CD4-positive, alpha-beta T cell (primary cell): ENCODE measurements around the gene RCAN3. TPM values are rescaled to one million over a fixed set of nuclear protein-coding genes. Genes with fewer than 3 reads are reported as not detected.
A peak's percentile ranks its signal among the peaks of the same experiment; 100 is the strongest.
"Not testable (repeated sequence)": the region's sequence is repeated elsewhere in the genome, so short reads cannot be mapped to it uniquely, and the experiment has no call there.

ENCODE experiments used
- ATAC-seq: fragments of 200-7000 bp; cut with Tn5 transposase; one replicate; pipeline ENCODE4 v1.10.0; 2022; ENCODE audit warnings: mild to moderate bottlenecking; ENCODE audit not compliant: poor library complexity
- CTCF ChIA-PET: fragments of 350-600 bp; sonication (Branson Sonifier 250); formaldehyde crosslinking; loops from one replicate; lab custom pipeline; 2021; ENCODE audit warnings: antibody characterized with exemption, inconsistent platforms; lab: Charles Lee
- POLR2A ChIA-PET: fragments of 350-600 bp; sonication (Branson Sonifier 250); formaldehyde crosslinking; loops from one replicate; lab custom pipeline; 2021; ENCODE audit warnings: antibody characterized with exemption, inconsistent platforms; lab: Charles Lee
- DNase-seq, 14 experiments: peaks; one replicate each; pipeline ENCODE4 v3.0.0-alpha.2; 2013 to 2020; ENCODE audit warnings: mixed read lengths in 2 of 14
- H3K27ac ChIP-seq, 2 donors: one replicate each; pipeline versions ENCODE4 v1.5.1 to v1.7.0; 2013; ENCODE audit warnings: low read length in 2 of 2, low read depth in 1 of 2, mild to moderate bottlenecking in 1 of 2
- H3K27me3 ChIP-seq, 2 experiments: 1 replicate in 1 of 2; 2 replicates in 1 of 2; pipeline versions ENCODE4 v1.6.1 to v1.7.0; 2013; ENCODE audit warnings: low read length in 2 of 2, control low read depth in 1 of 2, mild to moderate bottlenecking in 1 of 2, moderate library complexity in 1 of 2; ENCODE audit not compliant: insufficient read depth in 2 of 2, control insufficient read depth in 1 of 2
- H3K36me3 ChIP-seq: one replicate; pipeline ENCODE4 v1.6.1; 2013; ENCODE audit warnings: low read length, control low read depth; ENCODE audit not compliant: insufficient read depth
- H3K4me1 ChIP-seq: one replicate; pipeline ENCODE4 v1.6.1; 2013; ENCODE audit warnings: low read length, control low read depth; ENCODE audit not compliant: insufficient read depth
- H3K4me3 ChIP-seq: one replicate; pipeline ENCODE4 v1.5.1; 2013; ENCODE audit warnings: mild to moderate bottlenecking, low read length, moderate library complexity
- H3K9me3 ChIP-seq, 2 experiments: 1 replicate in 1 of 2; 2 replicates in 1 of 2; pipeline versions ENCODE4 v1.6.1 to v1.7.0; 2013; ENCODE audit warnings: low read length in 2 of 2, mild to moderate bottlenecking in 2 of 2, control low read depth in 1 of 2, moderate library complexity in 1 of 2; ENCODE audit not compliant: control insufficient read depth in 1 of 2, insufficient read depth in 1 of 2
- H3K27ac Mint-ChIP-seq: one replicate; pipeline ENCODE4 v1.8.0; 2020; ENCODE audit warnings: mixed read lengths
- H3K27me3 Mint-ChIP-seq: one replicate; pipeline ENCODE4 v1.8.0; 2021; ENCODE audit warnings: mixed read lengths
- H3K36me3 Mint-ChIP-seq: one replicate; pipeline ENCODE4 v1.8.0; 2021; ENCODE audit warnings: low read depth, mixed read lengths
- H3K4me1 Mint-ChIP-seq: one replicate; pipeline ENCODE4 v1.8.0; 2021; ENCODE audit warnings: low read depth, mixed read lengths
- H3K4me3 Mint-ChIP-seq: one replicate; pipeline ENCODE4 v1.8.0; 2020; ENCODE audit warnings: mild to moderate bottlenecking, mixed read lengths
- H3K9me3 Mint-ChIP-seq: one replicate; pipeline ENCODE4 v1.8.0; 2020; ENCODE audit warnings: mixed read lengths
- intact Hi-C, 2 experiments: fragments of 100-400 bp; cut with DNase I in 1 of 2; cut with micrococcal nuclease in 1 of 2; formaldehyde crosslinking; loops; one replicate each; pipeline versions ENCODE4 v1.15.1 to v1.9.0; 2023 to 2025; cut with DNase I, micrococcal nuclease
- total RNA-seq, 174 experiments: library from RNA in 2 of 174; stranded (reverse) in 2 of 174; gene quantifications; one replicate each; pipeline ENCODE4 v1.2.3 and lab custom pipeline; 2021 to 2026
- TF ChIP-seq, protein P1 (sequence below): fragments of 200-600 bp; IDR thresholded peaks from one replicate; pipeline ENCODE4 v1.8.0; 2022; ENCODE audit warnings: antibody characterized with exemption, mild to moderate bottlenecking

Gene RCAN3
- total RNA-seq, 2 experiments from 2014 or later = 185 to 191 TPM

DNA sequence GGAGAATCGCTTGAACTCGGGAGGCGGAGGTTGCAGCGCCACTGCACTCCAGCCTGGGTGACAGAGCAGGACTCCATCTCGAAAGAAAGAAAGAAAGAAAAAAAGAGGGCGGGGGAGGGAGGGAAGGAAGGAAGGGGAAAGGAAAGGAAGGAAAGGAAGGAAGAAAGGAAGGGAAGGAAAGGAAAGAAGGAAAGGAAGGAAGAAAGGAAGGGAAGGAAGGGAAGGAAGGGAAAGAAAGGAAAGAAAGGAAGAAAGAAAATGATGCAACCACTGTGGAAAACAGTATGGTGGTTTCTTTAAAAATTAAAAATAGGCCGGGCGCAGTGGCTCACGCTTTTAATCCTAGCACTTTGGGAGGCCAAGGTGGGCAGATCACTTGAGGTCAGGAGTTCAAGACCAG, 15.2 kb upstream of the RCAN3 start:
- Mint-ChIP-seq H3K36me3 (peaks cover 8% of the 10 kb centered on the region), H3K4me1 (peaks cover 76% of the 10 kb centered on the region), H3K27me3 (no peaks in the 10 kb centered on the region), H3K9me3 (peaks cover 2% of the 10 kb centered on the region), H3K4me3 (no peak overlapping the region), H3K27ac (peak overlapping the region; percentile 98)
- Histone ChIP-seq H3K9me3 (peaks cover 0 to 8% of the 10 kb centered on the region in 2 experiments), H3K4me1 (peaks cover 69% of the 10 kb centered on the region), H3K36me3 (peaks cover 7% of the 10 kb centered on the region), H3K27me3 (no peaks in the 10 kb centered on the region), H3K27ac (peak overlapping the region in 1 of 2 donors; percentile 68), H3K4me3 (no peak overlapping the region)
- TF ChIP-seq, protein P1, sequence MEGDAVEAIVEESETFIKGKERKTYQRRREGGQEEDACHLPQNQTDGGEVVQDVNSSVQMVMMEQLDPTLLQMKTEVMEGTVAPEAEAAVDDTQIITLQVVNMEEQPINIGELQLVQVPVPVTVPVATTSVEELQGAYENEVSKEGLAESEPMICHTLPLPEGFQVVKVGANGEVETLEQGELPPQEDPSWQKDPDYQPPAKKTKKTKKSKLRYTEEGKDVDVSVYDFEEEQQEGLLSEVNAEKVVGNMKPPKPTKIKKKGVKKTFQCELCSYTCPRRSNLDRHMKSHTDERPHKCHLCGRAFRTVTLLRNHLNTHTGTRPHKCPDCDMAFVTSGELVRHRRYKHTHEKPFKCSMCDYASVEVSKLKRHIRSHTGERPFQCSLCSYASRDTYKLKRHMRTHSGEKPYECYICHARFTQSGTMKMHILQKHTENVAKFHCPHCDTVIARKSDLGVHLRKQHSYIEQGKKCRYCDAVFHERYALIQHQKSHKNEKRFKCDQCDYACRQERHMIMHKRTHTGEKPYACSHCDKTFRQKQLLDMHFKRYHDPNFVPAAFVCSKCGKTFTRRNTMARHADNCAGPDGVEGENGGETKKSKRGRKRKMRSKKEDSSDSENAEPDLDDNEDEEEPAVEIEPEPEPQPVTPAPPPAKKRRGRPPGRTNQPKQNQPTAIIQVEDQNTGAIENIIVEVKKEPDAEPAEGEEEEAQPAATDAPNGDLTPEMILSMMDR = no peak
- POLR2A ChIA-PET = interaction anchor here (1.7 to 16.4 kb wide), 7 partner anchors 9 to 745 kb away, joined by 3 to 692 read pairs (median 11); partner anchors contain the start of genes NIPAL3, RCAN3, RUNX3 and STPG1
- CTCF ChIA-PET = interaction anchor here (1.4 to 1.8 kb wide), 2 partner anchors 14 to 72 kb away, joined by 4 to 13 read pairs; partner anchors contain the start of genes NIPAL3 and RCAN3
- intact Hi-C loops = loop anchor here in 1 of 2 experiments (10.0 kb wide), 1 partner anchor 47 kb away; no protein-coding TSS in a partner anchor
- DNase-seq (no peak), ATAC-seq (no peak)

DNA sequence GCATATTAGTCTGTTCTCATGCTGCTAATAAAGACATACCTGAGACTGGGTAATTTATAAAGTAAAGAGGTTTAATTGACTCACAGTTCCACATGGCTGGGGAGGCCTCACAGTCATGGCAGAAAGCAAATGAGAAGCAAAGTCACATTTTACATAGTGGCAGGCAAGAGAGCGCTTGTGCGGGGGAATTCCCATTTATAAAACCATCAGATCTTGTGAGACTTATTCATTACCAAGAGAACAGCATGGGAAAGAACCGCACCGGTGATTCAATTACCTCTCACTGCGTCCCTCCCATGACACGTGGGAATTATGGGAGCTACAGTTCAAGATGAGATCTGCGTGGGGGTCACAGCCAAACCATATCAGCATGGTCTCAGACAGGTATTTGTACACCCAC, 14.5 kb upstream of the RCAN3 start:
- not testable (repeated sequence) for H3K27me3 ChIP-seq, H3K9me3 Mint-ChIP-seq, H3K36me3 Mint-ChIP-seq, H3K4me3 Mint-ChIP-seq, H3K27me3 Mint-ChIP-seq, H3K4me3 ChIP-seq, H3K9me3 ChIP-seq, H3K36me3 ChIP-seq
- Histone ChIP-seq H3K4me1 (peaks cover 62% of the 10 kb centered on the region), H3K27ac (peak overlapping the region in 1 of 2 donors; percentile 25)
- H3K27ac Mint-ChIP-seq = peak overlapping the region; percentile 98
- ChIA-PET POLR2A (interaction anchor here (0.6 to 16.4 kb wide), 3 partner anchors 16 to 48 kb away, joined by 3 to 692 read pairs (median 3); partner anchors contain the start of gene RCAN3), CTCF (interaction anchor here (1.0 to 1.4 kb wide), 2 partner anchors 73 to 99 kb away, joined by 3 to 4 read pairs; partner anchors contain the start of gene NIPAL3)
- intact Hi-C loops = loop anchor here in 1 of 2 experiments (10.0 kb wide), 1 partner anchor 47 kb away; no protein-coding TSS in a partner anchor
- ATAC-seq (peak; percentile 12), DNase-seq (peak in 6 of 14 experiments; percentile 8 to 80 (median 38))
- peaks cover 71% of the 10 kb centered on the region for H3K4me1 Mint-ChIP-seq

DNA sequence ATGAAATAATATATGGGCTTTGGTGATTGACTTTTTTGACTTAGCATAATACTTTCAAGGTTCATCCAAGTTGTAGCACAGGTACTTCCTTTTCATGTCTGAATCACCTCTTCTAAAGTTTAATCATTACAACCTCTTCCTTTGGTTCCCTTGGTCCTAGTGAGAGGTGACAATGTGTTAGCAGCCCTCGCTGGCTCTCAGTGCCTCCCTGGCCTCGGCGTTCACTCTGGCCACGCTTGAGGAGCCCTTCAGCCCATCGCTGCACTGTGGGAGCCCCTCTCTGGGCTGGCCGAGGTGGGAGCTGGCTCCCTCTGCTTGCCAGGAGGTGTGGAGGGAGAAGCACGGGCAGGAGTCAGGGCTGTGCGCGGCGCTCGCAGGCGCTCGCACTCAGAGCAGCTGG, 13.0 kb upstream of the RCAN3 start:
- Histone ChIP-seq H3K4me1 (peaks cover 46% of the 10 kb centered on the region), H3K9me3 (peaks cover 0 to 8% of the 10 kb centered on the region in 2 experiments), H3K27me3 (no peaks in the 10 kb centered on the region), H3K36me3 (peaks cover 7% of the 10 kb centered on the region), H3K27ac (no peak overlapping the region), H3K4me3 (no peak overlapping the region)
- DNase-seq (no peak), ATAC-seq (no peak)
- ChIA-PET CTCF (interaction anchor here (1.0 to 1.6 kb wide), 2 partner anchors 12 to 74 kb away, joined by 4 read pairs; partner anchors contain the start of gene NIPAL3), POLR2A (interaction anchor here (0.5 to 16.4 kb wide), 2 partner anchors 15 to 68 kb away, joined by 3 to 692 read pairs; partner anchors contain the start of gene RCAN3)
- intact Hi-C loops = loop anchor here in 1 of 2 experiments (10.0 kb wide), 1 partner anchor 45 kb away; no protein-coding TSS in a partner anchor
- no peak overlapping the region for H3K4me3 Mint-ChIP-seq
- TF ChIP-seq, protein P1 = no peak
- H3K9me3 Mint-ChIP-seq = peaks cover 2% of the 10 kb centered on the region
- no peaks in the 10 kb centered on the region for H3K27me3 Mint-ChIP-seq
- H3K27ac Mint-ChIP-seq = peak overlapping the region; percentile 98
- peaks cover 8% of the 10 kb centered on the region for H3K36me3 Mint-ChIP-seq
- H3K4me1 Mint-ChIP-seq = peaks cover 56% of the 10 kb centered on the region
